HK-2 (cell line): ENCODE measurements around the gene GALNT18.

Source experiments
- DNase-seq: peaks from one replicate; pipeline ENCODE4 v3.0.0-alpha.2; 2018; ENCODE audit not compliant: unreplicated experiment

GALNT18 gene

GRCh38 chr11:11408436-11409221 lies 213.2 kb downstream of the GALNT18 start:
- DNase-seq, result no peak

- DNase-seq, result no peak
Measured at GRCh38 chr11:11407763-11408084, 214.1 kb downstream of the GALNT18 start.

GRCh38 chr11:11407065-11407762 lies 214.6 kb downstream of the GALNT18 start:
- no peak for DNase-seq

GRCh38 chr11:11406652-11407051 lies 215.2 kb downstream of the GALNT18 start:
- DNase-seq, result no peak

- DNase-seq, result no peak
Measured at GRCh38 chr11:11403763-11404725, 217.8 kb downstream of the GALNT18 start.

- no peak for DNase-seq
Measured at GRCh38 chr11:11401960-11402535, 219.8 kb downstream of the GALNT18 start.

GRCh38 chr11:11400635-11401232 lies 221.1 kb downstream of the GALNT18 start:
- DNase-seq, result no peak

GRCh38 chr11:11400121-11400520 lies 221.7 kb downstream of the GALNT18 start:
- no peak for DNase-seq

GRCh38 chr11:11397781-11398180 lies 224.0 kb downstream of the GALNT18 start:
- no peak for DNase-seq

- DNase-seq, result no peak
Measured at GRCh38 chr11:11397036-11397415, 224.8 kb downstream of the GALNT18 start.

- no peak for DNase-seq
Measured at GRCh38 chr11:11396301-11397035, 225.3 kb downstream of the GALNT18 start.

- no peak for DNase-seq
Measured at GRCh38 chr11:11395126-11395525, 226.7 kb downstream of the GALNT18 start.

- no peak for DNase-seq
Measured at GRCh38 chr11:11394241-11394640, 227.6 kb downstream of the GALNT18 start.

- DNase-seq, result peak; percentile 7
Measured at GRCh38 chr11:11391796-11392463, 229.9 kb downstream of the GALNT18 start.

GRCh38 chr11:11391169-11391568 lies 230.6 kb downstream of the GALNT18 start:
- no peak for DNase-seq

GRCh38 chr11:11390068-11390771 lies 231.6 kb downstream of the GALNT18 start:
- DNase-seq, result no peak

GRCh38 chr11:11389238-11389637 lies 232.6 kb downstream of the GALNT18 start:
- DNase-seq, result no peak

- no peak for DNase-seq
Measured at GRCh38 chr11:11387622-11388305, 234.0 kb downstream of the GALNT18 start.

GRCh38 chr11:11387207-11387606 lies 234.6 kb downstream of the GALNT18 start:
- no peak for DNase-seq
